GM18526 (cell line): ENCODE results near the gene SNX21.

ENCODE experiments used
- POLR2A ChIP-seq: IDR thresholded peaks from 3 replicates; pipeline ENCODE4 v1.6.1; 2011; ENCODE audit not compliant: insufficient read length; ENCODE audit errors: extremely low read depth

SNX21 gene

GRCh38 chr20:45860560-45861220 is 27.1 kb downstream of the SNX21 start:
- TF ChIP-seq POLR2A, result no peak

DNA sequence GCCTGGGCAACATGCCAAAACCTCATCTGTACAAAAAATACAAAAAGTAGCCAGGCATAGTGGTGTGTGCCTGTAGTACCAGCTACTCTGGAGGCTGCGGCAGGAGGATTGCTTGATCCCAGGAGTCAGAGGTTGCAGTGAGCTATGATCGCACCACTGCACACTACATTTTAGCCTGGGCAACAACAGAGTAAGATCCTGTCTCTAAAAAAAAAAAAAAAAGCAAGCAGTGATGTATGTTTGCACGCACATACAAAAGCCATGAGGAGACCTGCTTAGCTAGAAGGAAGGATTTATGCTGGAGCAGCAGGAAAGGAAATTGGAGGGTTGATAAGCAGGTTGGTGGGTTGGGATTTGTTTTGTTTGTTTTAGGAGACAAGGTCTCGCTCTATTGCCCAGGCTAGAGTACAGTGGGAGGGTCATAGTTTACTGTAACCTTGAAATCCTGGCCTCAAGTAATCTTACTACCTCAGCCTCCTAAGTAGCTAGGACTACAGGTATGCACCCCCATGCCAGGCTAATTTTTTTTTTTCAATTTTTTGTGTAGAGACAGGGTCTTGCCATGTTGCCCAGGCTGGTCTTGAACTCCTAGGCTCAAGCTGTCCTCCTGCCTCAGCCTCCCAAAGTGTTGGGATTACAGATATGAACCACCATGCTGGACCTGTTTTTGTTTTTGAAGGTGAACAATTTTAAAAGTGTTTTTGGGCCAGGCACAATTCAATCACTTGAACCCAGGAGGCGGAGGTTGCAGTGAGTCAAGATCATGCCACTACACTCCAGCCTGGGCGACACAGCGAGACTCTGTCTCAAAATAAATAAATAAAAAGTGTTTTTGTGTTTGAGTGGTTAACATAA is 27.8 kb downstream of the SNX21 start:
- TF ChIP-seq POLR2A, result no peak

GRCh38 chr20:45863543-45864470 is 30.2 kb downstream of the SNX21 start:
- no peak for TF ChIP-seq POLR2A

- no peak for TF ChIP-seq POLR2A
Observed at GRCh38 chr20:45866454-45866853, 32.9 kb downstream of the SNX21 start.

GRCh38 chr20:45867136-45867818 is 33.7 kb downstream of the SNX21 start:
- no peak for TF ChIP-seq POLR2A

DNA sequence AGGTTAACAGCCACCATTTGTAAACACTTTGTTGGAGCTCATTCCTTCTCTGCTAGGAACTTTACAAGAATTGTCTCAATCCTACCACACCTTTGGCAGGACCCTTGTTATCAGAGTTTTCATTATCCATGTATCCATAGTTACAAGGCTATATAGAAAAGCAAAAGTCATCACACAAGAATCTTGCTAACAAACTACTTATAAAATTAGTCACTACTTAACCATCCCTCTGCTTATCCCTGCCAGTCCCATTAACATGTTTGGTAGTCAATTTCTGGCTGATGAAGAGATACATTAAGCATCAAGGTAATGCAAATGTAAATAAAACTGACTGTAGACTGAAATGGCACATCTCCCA is 34.2 kb downstream of the SNX21 start:
- TF ChIP-seq POLR2A, result no peak

GRCh38 chr20:45872626-45873025 is 39.0 kb downstream of the SNX21 start:
- no peak for TF ChIP-seq POLR2A

- no peak for TF ChIP-seq POLR2A
Observed at GRCh38 chr20:45873409-45874103, 40.0 kb downstream of the SNX21 start.

DNA sequence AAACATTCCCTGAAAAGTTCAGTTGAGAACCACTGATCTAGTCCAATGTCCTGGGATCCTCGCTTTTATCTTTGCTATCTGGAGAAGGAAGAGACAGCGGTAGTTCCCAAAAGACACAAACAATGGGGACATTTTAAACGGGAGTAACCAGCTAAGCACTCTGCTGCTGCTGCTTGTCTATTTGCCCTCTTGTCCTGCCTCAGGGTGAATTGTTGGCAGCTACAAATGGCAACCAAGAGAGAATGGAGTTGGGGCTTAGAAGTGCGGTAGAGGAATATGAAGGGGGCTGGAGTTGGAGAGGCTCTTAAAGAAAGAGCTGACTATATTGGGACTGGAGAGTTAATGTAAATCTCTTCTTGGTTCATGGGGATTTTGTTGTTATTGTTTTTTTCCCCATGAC is 41.0 kb downstream of the SNX21 start:
- TF ChIP-seq POLR2A, result no peak

- TF ChIP-seq POLR2A, result no peak
Observed at GRCh38 chr20:45878076-45878761, 44.6 kb downstream of the SNX21 start.

DNA sequence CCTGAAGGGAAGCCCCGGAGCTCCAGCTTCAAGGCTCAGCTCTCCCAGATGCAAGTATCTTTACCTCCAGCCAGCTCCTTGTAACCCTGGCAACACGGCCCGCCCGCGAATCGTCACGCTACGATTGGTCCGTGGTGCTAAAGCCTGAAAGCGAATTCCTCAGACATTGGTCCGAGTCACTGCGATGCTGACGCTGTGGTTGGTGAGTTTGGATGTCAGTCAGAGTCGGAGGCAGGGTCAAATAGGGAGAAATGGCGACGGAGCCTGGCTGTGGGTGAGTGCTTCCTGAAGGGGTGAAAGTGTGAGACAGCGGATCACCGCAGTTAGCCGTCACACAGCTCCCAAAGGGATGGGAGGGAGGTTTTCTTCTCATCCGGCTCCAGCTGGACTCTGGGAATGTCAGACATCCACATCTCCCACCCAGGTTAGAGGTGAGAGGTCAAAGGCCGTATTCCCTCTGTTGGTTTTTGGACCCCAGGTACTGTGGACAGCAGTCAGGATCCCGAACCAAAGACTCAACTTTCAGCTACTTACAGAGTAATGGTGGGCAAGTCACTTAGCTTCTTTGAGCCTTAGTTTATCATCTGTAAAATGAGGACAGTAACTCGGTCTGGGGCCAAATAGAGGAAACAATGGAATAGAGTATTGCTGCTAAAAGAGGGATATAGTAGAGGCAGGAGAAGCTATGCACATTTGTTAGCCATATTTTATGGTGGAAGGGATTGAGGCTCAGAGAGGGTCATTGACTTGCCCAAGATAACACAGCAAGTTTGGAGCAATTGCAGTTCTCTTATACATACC is 47.6 kb downstream of the SNX21 start, which contains the start of gene ZSWIM1:
ZSWIM1 (plus strand) TSS at position 240 of the 801 bp plus-strand sequence. CDS start 1,366 bp downstream, outside the sequence.
- peak; percentile 91 for TF ChIP-seq POLR2A

GRCh38 chr20:45882469-45883099 is 49.0 kb downstream of the SNX21 start:
- TF ChIP-seq POLR2A, result no peak
